H1 (cell line): ENCODE data around the gene SSH2. TPM values are rescaled to one million over a fixed set of nuclear protein-coding genes. Genes with fewer than 3 reads are reported as not detected.

Experiments
- CHD7 ChIP-seq: fragments of 300-600 bp; sonication (generic); IDR thresholded peaks from 2 replicates; pipeline ENCODE4 v1.7.1; 2012; ENCODE audit warnings: low read length, moderate library complexity, mild to moderate bottlenecking, inconsistent platforms; ENCODE audit not compliant: insufficient replicate concordance
- EGR1 ChIP-seq: IDR thresholded peaks from 2 replicates; pipeline ENCODE4 v1.6.1; 2011; ENCODE audit warnings: low read depth, low read length, borderline replicate concordance
- NANOG ChIP-seq: IDR thresholded peaks from 2 replicates; pipeline ENCODE4 v1.6.1; 2011; ENCODE audit warnings: low read length, low read depth, mild to moderate bottlenecking, inconsistent platforms; ENCODE audit not compliant: insufficient read depth, poor library complexity, severe bottlenecking
- POLR2AphosphoS5 ChIP-seq: IDR thresholded peaks from 2 replicates; pipeline ENCODE4 v1.6.1; 2011; ENCODE audit warnings: low read depth, low read length
- POU5F1 ChIP-seq: IDR thresholded peaks from 2 replicates; pipeline ENCODE4 v1.6.1; 2011; ENCODE audit warnings: low read depth, mild to moderate bottlenecking, low read length, moderate library complexity
- RBBP5 ChIP-seq: IDR thresholded peaks from 2 replicates; pipeline ENCODE4 v1.7.1; 2012; ENCODE audit warnings: low read depth, mild to moderate bottlenecking, inconsistent platforms, low read length, moderate library complexity, borderline replicate concordance
- RNF2 ChIP-seq: fragments of 200-900, 300-1000 bp; sonication (generic); IDR thresholded peaks from 2 replicates; pipeline ENCODE4 v1.7.1; 2016; ENCODE audit warnings: borderline replicate concordance, low read depth, mild to moderate bottlenecking, antibody characterized with exemption, low read length; ENCODE audit not compliant: poor library complexity, severe bottlenecking; ENCODE audit errors: missing control alignments
- SAP30 ChIP-seq: fragments of 300-600 bp; sonication (generic); IDR thresholded peaks from 2 replicates; pipeline ENCODE4 v1.7.1; 2012; ENCODE audit warnings: low read length, moderate library complexity, mild to moderate bottlenecking, inconsistent platforms; ENCODE audit not compliant: insufficient read depth, insufficient replicate concordance
- SRF ChIP-seq: IDR thresholded peaks from 2 replicates; pipeline ENCODE4 v1.6.1; 2011; ENCODE audit warnings: mild to moderate bottlenecking, low read depth, low read length, moderate library complexity
- USF2 ChIP-seq: IDR thresholded peaks from 2 replicates; pipeline ENCODE4 v1.6.1; 2011; ENCODE audit warnings: low read length, improper control_type of control experiment
- polyA plus RNA-seq, 7 experiments: library from polyadenylated mRNA; depleted of rRNA in 3 of 7; stranded (reverse) in 5 of 7; unstranded in 2 of 7; fragments of >200 nt in 5 of 7; fragments of 200-250 nt in 2 of 7; gene quantifications; 1 replicate in 5 of 7; 2 replicates in 1 of 7; 4 replicates in 1 of 7; pipeline versions ENCODE4 v1.2.1 to v1.2.3, GENCODE V29; 2011 to 2013; ENCODE audit warnings: missing spikeins in 2 of 7, mixed read lengths in 2 of 7
- total RNA-seq: library from RNA; stranded (reverse); fragmentation: NEBNext Ultra II Directional; extraction: Animal tissue kit (Norgen Biotek cat#: 25700); gene quantifications from 2 replicates; pipeline ENCODE4 v1.2.1, GENCODE V29; 2021

The SSH2 gene
- total and polyA plus RNA-seq, 2 of the 8 experiments (the other 6 are each of a cell fraction or from before 2014, with no cell fraction given): 5.2 to 15.9 TPM

GRCh38 chr17:29671661-29672060 is 258.4 kb downstream of the SSH2 start (continued):
- TF ChIP-seq CHD7: no peak
- no peak for TF ChIP-seq USF2
- no peak for TF ChIP-seq EGR1
- TF ChIP-seq RBBP5: no peak
- TF ChIP-seq POLR2AphosphoS5: no peak
- TF ChIP-seq SAP30: no peak
- no peak for TF ChIP-seq NANOG
- no peak for TF ChIP-seq SRF
- TF ChIP-seq RNF2: no peak
- TF ChIP-seq POU5F1: no peak
